A549 (cell line): ENCODE data around the gene CCND2.

ENCODE experiments used
- EP300 ChIP-seq, 2 experiments: fragments of >200 bp; sonication (Bioruptor Twin); formaldehyde crosslinking; IDR thresholded peaks; 2 replicates in 1 of 2; 3 replicates in 1 of 2; pipeline ENCODE4 v1.6.1; 2016 to 2017
- MYC ChIP-seq: IDR thresholded peaks from 2 replicates; pipeline ENCODE4 v1.6.1; 2012; ENCODE audit warnings: mild to moderate bottlenecking, inconsistent platforms, low read length, improper control_type of control experiment, borderline replicate concordance
- POLR2A ChIP-seq: IDR thresholded peaks from 2 replicates; pipeline ENCODE4 v1.6.1; 2012; ENCODE audit warnings: mild to moderate bottlenecking, low read length
- TF ChIP-seq, protein P1 (sequence below): fragments of >200 bp; sonication (Bioruptor Twin); formaldehyde crosslinking; IDR thresholded peaks from 3 replicates; pipeline ENCODE4 v1.5.1; 2016
- TF ChIP-seq, protein P2 (sequence below): fragments of 450-650 bp; IDR thresholded peaks from 2 replicates; pipeline ENCODE4 v1.6.1; 2014; ENCODE audit warnings: antibody characterized with exemption

- TF ChIP-seq, protein P1, sequence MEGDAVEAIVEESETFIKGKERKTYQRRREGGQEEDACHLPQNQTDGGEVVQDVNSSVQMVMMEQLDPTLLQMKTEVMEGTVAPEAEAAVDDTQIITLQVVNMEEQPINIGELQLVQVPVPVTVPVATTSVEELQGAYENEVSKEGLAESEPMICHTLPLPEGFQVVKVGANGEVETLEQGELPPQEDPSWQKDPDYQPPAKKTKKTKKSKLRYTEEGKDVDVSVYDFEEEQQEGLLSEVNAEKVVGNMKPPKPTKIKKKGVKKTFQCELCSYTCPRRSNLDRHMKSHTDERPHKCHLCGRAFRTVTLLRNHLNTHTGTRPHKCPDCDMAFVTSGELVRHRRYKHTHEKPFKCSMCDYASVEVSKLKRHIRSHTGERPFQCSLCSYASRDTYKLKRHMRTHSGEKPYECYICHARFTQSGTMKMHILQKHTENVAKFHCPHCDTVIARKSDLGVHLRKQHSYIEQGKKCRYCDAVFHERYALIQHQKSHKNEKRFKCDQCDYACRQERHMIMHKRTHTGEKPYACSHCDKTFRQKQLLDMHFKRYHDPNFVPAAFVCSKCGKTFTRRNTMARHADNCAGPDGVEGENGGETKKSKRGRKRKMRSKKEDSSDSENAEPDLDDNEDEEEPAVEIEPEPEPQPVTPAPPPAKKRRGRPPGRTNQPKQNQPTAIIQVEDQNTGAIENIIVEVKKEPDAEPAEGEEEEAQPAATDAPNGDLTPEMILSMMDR, result no peak
- no peak for TF ChIP-seq POLR2A
- no peak for TF ChIP-seq MYC
- TF ChIP-seq EP300 (IDR thresholded peaks at IDR 0.05), result no peak
- TF ChIP-seq, protein P2, sequence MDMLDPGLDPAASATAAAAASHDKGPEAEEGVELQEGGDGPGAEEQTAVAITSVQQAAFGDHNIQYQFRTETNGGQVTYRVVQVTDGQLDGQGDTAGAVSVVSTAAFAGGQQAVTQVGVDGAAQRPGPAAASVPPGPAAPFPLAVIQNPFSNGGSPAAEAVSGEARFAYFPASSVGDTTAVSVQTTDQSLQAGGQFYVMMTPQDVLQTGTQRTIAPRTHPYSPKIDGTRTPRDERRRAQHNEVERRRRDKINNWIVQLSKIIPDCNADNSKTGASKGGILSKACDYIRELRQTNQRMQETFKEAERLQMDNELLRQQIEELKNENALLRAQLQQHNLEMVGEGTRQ, result no peak
Measured at GRCh38 chr12:4278329-4279197, 5.0 kb downstream of the CCND2 start.
